ENCODE results near the gene OLFML2B.

Gene OLFML2B

GRCh38 chr1:162019006-162019405, 4.7 kb downstream of the OLFML2B start (continued):
- no peak for TF ChIP-seq ZNF223 (tag by site-specific recombination; IDR thresholded peaks at IDR 0.05)
- TF ChIP-seq ZNF184 (tag by site-specific recombination; IDR thresholded peaks at IDR 0.05): no peak
- TF ChIP-seq ZNF561 (tag by site-specific recombination; IDR thresholded peaks at IDR 0.05; ENCODE audit: borderline replicate concordance): no peak
- no peak for TF ChIP-seq ZFP37 (tag by site-specific recombination; IDR thresholded peaks at IDR 0.05)
- no peak for TF ChIP-seq KLF9 (tag by site-specific recombination; IDR thresholded peaks at IDR 0.05; ENCODE audit: low read depth)
- TF ChIP-seq ZNF416 (tag by site-specific recombination; IDR thresholded peaks at IDR 0.05): no peak
- no peak for TF ChIP-seq GLIS2 (tag by site-specific recombination; IDR thresholded peaks at IDR 0.05)
- no peak for TF ChIP-seq ZNF133 (tag by site-specific recombination; IDR thresholded peaks at IDR 0.05)
- no peak for TF ChIP-seq ZNF140 (tag by site-specific recombination; IDR thresholded peaks at IDR 0.05)
- TF ChIP-seq RBAK (tag by site-specific recombination; IDR thresholded peaks at IDR 0.05): no peak
- TF ChIP-seq INSM2 (tag by site-specific recombination; IDR thresholded peaks at IDR 0.05): peak; percentile 59; the same call in 1 of the 2 replicates
- TF ChIP-seq, protein P1, sequence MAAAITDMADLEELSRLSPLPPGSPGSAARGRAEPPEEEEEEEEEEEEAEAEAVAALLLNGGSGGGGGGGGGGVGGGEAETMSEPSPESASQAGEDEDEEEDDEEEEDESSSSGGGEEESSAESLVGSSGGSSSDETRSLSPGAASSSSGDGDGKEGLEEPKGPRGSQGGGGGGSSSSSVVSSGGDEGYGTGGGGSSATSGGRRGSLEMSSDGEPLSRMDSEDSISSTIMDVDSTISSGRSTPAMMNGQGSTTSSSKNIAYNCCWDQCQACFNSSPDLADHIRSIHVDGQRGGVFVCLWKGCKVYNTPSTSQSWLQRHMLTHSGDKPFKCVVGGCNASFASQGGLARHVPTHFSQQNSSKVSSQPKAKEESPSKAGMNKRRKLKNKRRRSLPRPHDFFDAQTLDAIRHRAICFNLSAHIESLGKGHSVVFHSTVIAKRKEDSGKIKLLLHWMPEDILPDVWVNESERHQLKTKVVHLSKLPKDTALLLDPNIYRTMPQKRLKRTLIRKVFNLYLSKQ (tag by site-specific recombination; IDR thresholded peaks at IDR 0.05; ENCODE audit: borderline replicate concordance): no peak
- peak; percentile 95 for TF ChIP-seq ZNF24 (tag by site-specific recombination; IDR thresholded peaks at IDR 0.05)
- peak; percentile 92 for TF ChIP-seq GLIS1 (tag by site-specific recombination; IDR thresholded peaks at IDR 0.05)
- TF ChIP-seq ZNF302 (tag by site-specific recombination; IDR thresholded peaks at IDR 0.05; ENCODE audit: low read depth): no peak
- TF ChIP-seq, protein P2, sequence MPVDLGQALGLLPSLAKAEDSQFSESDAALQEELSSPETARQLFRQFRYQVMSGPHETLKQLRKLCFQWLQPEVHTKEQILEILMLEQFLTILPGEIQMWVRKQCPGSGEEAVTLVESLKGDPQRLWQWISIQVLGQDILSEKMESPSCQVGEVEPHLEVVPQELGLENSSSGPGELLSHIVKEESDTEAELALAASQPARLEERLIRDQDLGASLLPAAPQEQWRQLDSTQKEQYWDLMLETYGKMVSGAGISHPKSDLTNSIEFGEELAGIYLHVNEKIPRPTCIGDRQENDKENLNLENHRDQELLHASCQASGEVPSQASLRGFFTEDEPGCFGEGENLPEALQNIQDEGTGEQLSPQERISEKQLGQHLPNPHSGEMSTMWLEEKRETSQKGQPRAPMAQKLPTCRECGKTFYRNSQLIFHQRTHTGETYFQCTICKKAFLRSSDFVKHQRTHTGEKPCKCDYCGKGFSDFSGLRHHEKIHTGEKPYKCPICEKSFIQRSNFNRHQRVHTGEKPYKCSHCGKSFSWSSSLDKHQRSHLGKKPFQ (tag by site-specific recombination; IDR thresholded peaks at IDR 0.05): 0 out of 2 replicates have a peak, but pooled peaks have one; percentile 33
- no peak for TF ChIP-seq GLI2 (tag by site-specific recombination; IDR thresholded peaks at IDR 0.05; ENCODE audit: borderline replicate concordance, low read depth)
- no peak for TF ChIP-seq ZNF174 (tag by site-specific recombination; IDR thresholded peaks at IDR 0.05)
- TF ChIP-seq, protein P3, sequence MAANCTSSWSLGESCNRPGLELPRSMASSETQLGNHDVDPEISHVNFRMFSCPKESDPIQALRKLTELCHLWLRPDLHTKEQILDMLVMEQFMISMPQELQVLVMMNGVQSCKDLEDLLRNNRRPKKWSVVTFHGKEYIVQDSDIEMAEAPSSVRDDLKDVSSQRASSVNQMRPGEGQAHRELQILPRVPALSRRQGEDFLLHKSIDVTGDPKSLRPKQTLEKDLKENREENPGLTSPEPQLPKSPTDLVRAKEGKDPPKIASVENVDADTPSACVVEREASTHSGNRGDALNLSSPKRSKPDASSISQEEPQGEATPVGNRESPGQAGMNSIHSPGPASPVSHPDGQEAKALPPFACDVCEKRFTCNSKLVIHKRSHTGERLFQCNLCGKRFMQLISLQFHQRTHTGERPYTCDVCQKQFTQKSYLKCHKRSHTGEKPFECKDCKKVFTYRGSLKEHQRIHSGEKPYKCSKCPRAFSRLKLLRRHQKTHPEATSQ (tag by site-specific recombination; IDR thresholded peaks at IDR 0.05): no peak
- TF ChIP-seq ZIC2 (tag by site-specific recombination; IDR thresholded peaks at IDR 0.05): 0 out of 2 replicates have a peak, but pooled peaks have one; percentile 14
- 0 out of 2 replicates have a peak, but pooled peaks have one; percentile 16 for TF ChIP-seq ZNF664 (tag by site-specific recombination; IDR thresholded peaks at IDR 0.05)
- peak; percentile 67 for TF ChIP-seq ZNF692 (tag by site-specific recombination; IDR thresholded peaks at IDR 0.05)
- no peak for TF ChIP-seq ELK4 (IDR thresholded peaks at IDR 0.05; ENCODE audit: borderline replicate concordance, low read depth, low read length)
- peak; percentile 70 for TF ChIP-seq KLF8 (tag by site-specific recombination; IDR thresholded peaks at IDR 0.05)

All from HEK293 (cell line).